AG09319 (cell line): ENCODE measurements around the gene MCC.

Experiments used
- DNase-seq: peaks from one replicate; pipeline ENCODE4 v3.0.0-alpha.2; 2010; ENCODE audit warnings: low read depth; ENCODE audit errors: extremely low read depth
- TF ChIP-seq, protein P1 (sequence below): IDR thresholded peaks from 2 replicates; pipeline ENCODE4 v1.5.1; 2011; ENCODE audit warnings: low read depth, mild to moderate bottlenecking, inconsistent platforms, low read length, moderate library complexity

MCC gene

DNA sequence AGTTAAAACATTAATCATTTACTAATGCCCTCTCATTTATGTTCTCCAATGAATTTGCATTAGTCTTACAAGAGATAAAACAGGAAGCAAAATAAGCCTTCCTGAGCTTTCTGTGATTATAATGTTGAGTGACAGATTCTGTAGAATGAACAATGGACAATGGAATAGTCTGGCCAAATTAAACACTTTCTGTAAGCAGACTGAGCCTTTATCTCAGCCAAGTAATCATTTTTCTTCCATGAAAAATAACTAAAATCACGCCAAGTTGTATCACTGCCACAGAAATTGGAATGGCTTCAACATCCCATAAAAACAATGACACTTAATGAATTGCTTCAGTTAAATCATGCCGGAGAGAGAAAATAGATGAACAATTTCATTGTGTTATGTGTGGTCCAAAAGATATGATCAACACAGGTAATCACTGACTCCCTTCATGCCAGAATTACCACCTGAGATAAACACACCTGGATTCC, 116.5 kb downstream of the MCC start:
- no peak for DNase-seq
- TF ChIP-seq, protein P1, sequence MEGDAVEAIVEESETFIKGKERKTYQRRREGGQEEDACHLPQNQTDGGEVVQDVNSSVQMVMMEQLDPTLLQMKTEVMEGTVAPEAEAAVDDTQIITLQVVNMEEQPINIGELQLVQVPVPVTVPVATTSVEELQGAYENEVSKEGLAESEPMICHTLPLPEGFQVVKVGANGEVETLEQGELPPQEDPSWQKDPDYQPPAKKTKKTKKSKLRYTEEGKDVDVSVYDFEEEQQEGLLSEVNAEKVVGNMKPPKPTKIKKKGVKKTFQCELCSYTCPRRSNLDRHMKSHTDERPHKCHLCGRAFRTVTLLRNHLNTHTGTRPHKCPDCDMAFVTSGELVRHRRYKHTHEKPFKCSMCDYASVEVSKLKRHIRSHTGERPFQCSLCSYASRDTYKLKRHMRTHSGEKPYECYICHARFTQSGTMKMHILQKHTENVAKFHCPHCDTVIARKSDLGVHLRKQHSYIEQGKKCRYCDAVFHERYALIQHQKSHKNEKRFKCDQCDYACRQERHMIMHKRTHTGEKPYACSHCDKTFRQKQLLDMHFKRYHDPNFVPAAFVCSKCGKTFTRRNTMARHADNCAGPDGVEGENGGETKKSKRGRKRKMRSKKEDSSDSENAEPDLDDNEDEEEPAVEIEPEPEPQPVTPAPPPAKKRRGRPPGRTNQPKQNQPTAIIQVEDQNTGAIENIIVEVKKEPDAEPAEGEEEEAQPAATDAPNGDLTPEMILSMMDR = no peak

DNA sequence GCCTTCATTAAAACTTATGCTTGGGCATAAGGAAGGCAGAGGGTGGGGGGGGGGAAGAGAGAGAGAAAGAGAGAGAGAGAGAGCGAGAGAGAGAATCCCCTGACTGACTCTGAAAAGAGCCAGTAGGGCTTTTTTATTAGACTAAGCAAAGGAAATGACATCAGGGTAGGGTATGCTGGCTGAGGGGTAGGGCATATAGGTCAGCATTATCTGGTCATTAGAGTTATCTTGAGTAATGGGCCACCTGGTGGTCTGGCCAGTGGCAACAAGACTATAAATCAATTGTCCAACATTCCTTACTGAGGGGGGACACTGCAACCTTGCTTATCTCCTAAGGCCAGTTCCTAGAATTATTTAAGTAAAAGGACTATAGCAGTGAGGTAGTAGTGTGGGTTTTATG, 120.7 kb downstream of the MCC start:
- no peak for DNase-seq
- TF ChIP-seq, protein P1 = no peak

DNA sequence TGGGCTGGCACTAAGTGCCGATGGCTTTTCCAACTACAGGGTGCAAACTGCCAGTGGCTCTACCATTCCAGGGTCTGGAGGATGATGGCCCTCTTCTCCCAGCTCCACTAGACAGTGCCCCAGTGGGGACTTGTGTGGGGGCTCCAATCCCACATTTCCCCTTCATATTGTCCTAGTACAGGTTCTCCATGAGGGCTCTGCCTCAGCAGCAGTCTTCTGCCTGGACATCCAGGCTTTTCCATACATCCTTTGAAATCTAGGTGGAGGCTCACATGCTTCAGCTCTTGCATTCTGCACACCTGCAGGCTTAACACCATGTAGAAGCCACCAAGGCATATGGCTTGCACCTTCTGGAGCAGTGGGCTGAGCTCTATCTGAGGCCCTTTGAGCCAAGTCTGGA, 123.8 kb downstream of the MCC start:
- TF ChIP-seq, protein P1 = no peak
- no peak for DNase-seq

DNA sequence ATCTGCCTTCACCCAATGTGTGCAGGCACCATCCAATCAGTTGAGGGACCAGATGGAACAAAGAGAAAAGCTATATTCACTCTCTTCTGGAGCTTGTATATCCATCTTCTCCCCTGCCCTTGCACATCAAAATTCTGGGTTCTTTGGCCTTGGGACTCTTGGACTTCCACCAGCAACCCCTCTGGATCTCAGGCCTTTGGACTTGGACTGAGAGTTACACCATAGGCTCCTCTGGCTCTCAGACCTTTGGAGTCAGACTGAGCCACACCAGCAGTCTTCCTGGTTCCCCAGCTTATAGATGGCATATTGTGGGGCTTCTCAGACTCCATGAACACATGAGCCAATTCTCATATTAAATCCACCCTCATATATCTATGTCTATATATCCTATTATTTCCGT, 126.6 kb downstream of the MCC start:
- TF ChIP-seq, protein P1 = no peak
- DNase-seq = no peak

DNA sequence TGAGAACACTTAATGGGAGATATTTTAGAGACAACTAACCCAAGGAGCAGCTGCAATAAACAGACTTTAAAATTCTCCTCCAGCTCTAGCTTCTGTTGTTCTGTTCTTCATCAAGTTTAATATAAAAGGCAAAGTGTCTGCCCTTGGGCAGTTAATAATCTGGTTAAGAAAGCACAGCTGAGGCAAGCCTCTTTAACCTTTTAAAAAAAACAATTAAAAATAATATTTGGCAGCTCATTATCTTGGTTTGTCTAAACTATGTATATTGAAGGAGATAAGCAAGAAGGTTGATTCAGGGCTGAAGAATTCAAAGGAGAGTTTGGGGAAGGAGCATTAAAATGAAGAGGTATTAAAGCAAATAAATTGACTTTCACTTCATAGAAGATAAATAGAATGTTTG, 128.8 kb downstream of the MCC start:
- no peak for DNase-seq
- TF ChIP-seq, protein P1 = no peak

DNA sequence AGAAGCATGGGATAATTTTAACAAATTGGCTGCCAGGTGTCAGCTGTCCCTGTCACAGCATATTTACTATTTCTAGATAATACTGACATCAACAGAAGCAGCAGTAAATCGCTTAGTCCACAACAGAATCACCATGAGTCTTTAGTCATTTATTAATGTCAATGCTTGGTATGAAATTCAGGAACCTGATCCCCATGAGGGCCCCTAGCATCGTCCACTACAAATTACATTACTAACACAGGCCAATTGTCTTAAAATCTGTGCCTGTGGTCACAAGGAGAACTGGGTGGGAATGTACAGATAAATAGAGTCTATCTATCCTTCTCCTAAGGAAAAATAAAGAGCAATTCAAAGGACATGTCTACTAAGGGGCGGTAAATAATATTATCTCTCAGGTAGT, 129.6 kb downstream of the MCC start:
- no peak for DNase-seq
- TF ChIP-seq, protein P1 = no peak

DNA sequence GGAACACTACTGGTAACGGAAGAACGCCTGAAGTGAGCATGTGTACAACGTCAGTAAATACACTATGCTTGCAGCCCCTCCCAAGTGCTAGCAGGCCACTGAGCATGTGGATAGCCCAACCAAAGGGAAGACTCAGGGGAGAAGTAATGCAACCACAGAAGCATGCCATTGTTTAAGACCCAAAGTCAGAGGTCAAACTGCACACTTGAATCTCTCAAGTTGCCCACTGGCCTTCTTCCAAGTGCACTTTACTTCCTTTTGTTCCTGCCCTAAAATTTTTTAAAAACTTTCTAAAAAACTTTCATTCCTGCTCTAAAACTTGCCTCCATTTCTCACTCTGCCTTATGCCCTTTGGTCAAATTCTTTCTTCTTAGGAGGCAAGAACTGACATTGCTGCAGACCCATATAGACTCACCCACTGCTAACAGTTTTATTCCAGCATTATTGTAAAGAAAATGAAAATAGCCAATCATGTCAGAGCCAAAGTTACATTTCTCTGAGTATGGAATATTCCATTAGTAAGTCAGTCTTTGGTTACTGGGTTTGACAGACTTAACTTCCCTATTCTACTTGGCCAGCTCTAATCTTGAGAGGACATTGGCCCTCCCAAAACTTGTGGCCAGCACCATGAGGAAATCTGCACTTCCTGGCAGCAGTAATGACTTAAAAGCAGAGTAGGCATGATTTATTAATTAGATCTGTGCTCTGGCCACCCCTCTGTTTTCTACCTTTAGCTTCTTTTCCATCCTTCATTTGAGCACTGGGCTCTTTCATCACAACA, 130.4 kb downstream of the MCC start:
- TF ChIP-seq, protein P1 = no peak
- no peak for DNase-seq
